Smooth muscle cell (in vitro differentiated cells): ENCODE results near the gene DHFR. TPM values are rescaled to one million over a fixed set of nuclear protein-coding genes. Genes with fewer than 3 reads are reported as not detected.
"Not testable (repeated sequence)": the region's sequence is repeated elsewhere in the genome, so short reads cannot be mapped to it uniquely, and the experiment has no call there.

Experiments used
- DNase-seq: peaks from one replicate; lab custom pipeline; 2025; ENCODE audit not compliant: unreplicated experiment; lab: John Stamatoyannopoulos, UW
- H2AFZ ChIP-seq: fragments of 200-600 bp; sonication (generic); 2 replicates; pipeline ENCODE4 v1.6.0; 2016; ENCODE audit warnings: antibody characterized with exemption, low read depth, mild to moderate bottlenecking
- H3F3A ChIP-seq: fragments of 200-600 bp; sonication (generic); 2 replicates; pipeline ENCODE4 v1.6.0; 2017; ENCODE audit warnings: antibody characterized with exemption, low read depth
- H3K27ac ChIP-seq: fragments of 200-600 bp; sonication (generic); 2 replicates; pipeline ENCODE4 v1.5.1; 2016; ENCODE audit warnings: low read depth, mild to moderate bottlenecking
- H3K27me3 ChIP-seq: fragments of 200-600 bp; sonication (generic); 2 replicates; pipeline ENCODE4 v1.6.1; 2016; ENCODE audit warnings: low read depth, mild to moderate bottlenecking
- H3K36me3 ChIP-seq: fragments of 200-600 bp; sonication (generic); 2 replicates; pipeline ENCODE4 v1.5.1; 2016; ENCODE audit warnings: low read depth
- H3K4me1 ChIP-seq: fragments of 200-600 bp; sonication (generic); 2 replicates; pipeline ENCODE4 v1.5.1; 2016; ENCODE audit warnings: low read depth
- H3K4me2 ChIP-seq: fragments of 200-600 bp; sonication (generic); 2 replicates; pipeline ENCODE4 v1.6.0; 2016; ENCODE audit warnings: mild to moderate bottlenecking
- H3K4me3 ChIP-seq: fragments of 200-600 bp; sonication (generic); 2 replicates; pipeline ENCODE4 v1.5.1; 2016; ENCODE audit warnings: mild to moderate bottlenecking
- H3K79me2 ChIP-seq: fragments of 200-600 bp; sonication (generic); 2 replicates; pipeline ENCODE4 v1.6.0; 2016; ENCODE audit warnings: low read depth, mild to moderate bottlenecking
- H3K9ac ChIP-seq: fragments of 200-600 bp; sonication (generic); 2 replicates; pipeline ENCODE4 v1.6.0; 2016; ENCODE audit warnings: low read depth
- H3K9me3 ChIP-seq: fragments of 200-600 bp; sonication (generic); replicated peaks from 2 replicates; pipeline ENCODE4 v1.5.1; 2016; ENCODE audit warnings: low read depth
- H4K20me1 ChIP-seq: fragments of 200-600 bp; sonication (generic); 2 replicates; pipeline ENCODE4 v1.6.0; 2016; ENCODE audit warnings: low read depth
- CTCF ChIP-seq: fragments of 200-600 bp; sonication (generic); IDR thresholded peaks from 2 replicates; pipeline ENCODE4 v1.5.1; 2017; ENCODE audit warnings: borderline replicate concordance, mild to moderate bottlenecking, antibody characterized with exemption; ENCODE audit not compliant: insufficient read depth, poor library complexity, severe bottlenecking
- WGBS: methylation state at CpG from one replicate; pipeline ENCODE4 v1.1.7; 2016; ENCODE audit warnings: low lambda C conversion rate; 5-methylcytosine and 5-hydroxymethylcytosine counted together
- polyA plus RNA-seq: library from polyadenylated mRNA; unstranded; fragments of >200 nt; fragmentation: Nextera tagmentation; extraction: Ambion mirVana; gene quantifications from 2 replicates; pipeline ENCODE4 v1.2.1, GENCODE V29; 2016
- total RNA-seq: library from RNA; depleted of rRNA; stranded (reverse); fragments of >200 nt; gene quantifications from 2 replicates; pipeline ENCODE4 v1.2.3, GENCODE V29; 2014

DHFR gene
- total and polyA plus RNA-seq, 2 experiments from 2014 or later: 7.4 to 16.5 TPM

- H2AFZ ChIP-seq: no peak overlapping the region
- H3K9me3 ChIP-seq: no peaks in the 10 kb centered on the region
- H3K79me2 ChIP-seq: no peaks in the 10 kb centered on the region
- no peaks in the 10 kb centered on the region for H3F3A ChIP-seq
- H3K27ac ChIP-seq: no peak overlapping the region
- WGBS: 89% methylated on average over 3 of the region's 3 CpGs
- H4K20me1 ChIP-seq: no peaks in the 10 kb centered on the region
- H3K4me1 ChIP-seq: no peaks in the 10 kb centered on the region
- no peaks in the 10 kb centered on the region for H3K36me3 ChIP-seq
- H3K9ac ChIP-seq: no peak overlapping the region
- no peak for TF ChIP-seq CTCF
- no peaks in the 10 kb centered on the region for H3K27me3 ChIP-seq
- H3K4me3 ChIP-seq: no peak overlapping the region
- no peak overlapping the region for H3K4me2 ChIP-seq
- DNase-seq: no peak
These were observed 63.4 kb downstream of the DHFR start for GRCh38 chr5:80591352-80591751.

- no peak for DNase-seq
- no peaks in the 10 kb centered on the region for H3K79me2 ChIP-seq
- no peak overlapping the region for H3K9ac ChIP-seq
- H3K9me3 ChIP-seq: no peaks in the 10 kb centered on the region
- H4K20me1 ChIP-seq: no peaks in the 10 kb centered on the region
- no peak overlapping the region for H2AFZ ChIP-seq
- no peak overlapping the region for H3K27ac ChIP-seq
- H3K4me3 ChIP-seq: no peak overlapping the region
- no peak for TF ChIP-seq CTCF
- H3F3A ChIP-seq: no peaks in the 10 kb centered on the region
- H3K4me2 ChIP-seq: no peak overlapping the region
- no peaks in the 10 kb centered on the region for H3K36me3 ChIP-seq
- H3K4me1 ChIP-seq: no peaks in the 10 kb centered on the region
- no peaks in the 10 kb centered on the region for H3K27me3 ChIP-seq
- WGBS: 89% methylated on average over 5 of the region's 5 CpGs
These were observed 64.0 kb downstream of the DHFR start for GRCh38 chr5:80590766-80591165.

- no peaks in the 10 kb centered on the region for H3K79me2 ChIP-seq
- H3K9me3 ChIP-seq: no peaks in the 10 kb centered on the region
- DNase-seq: no peak
- no peaks in the 10 kb centered on the region for H3F3A ChIP-seq
- no peak overlapping the region for H3K4me2 ChIP-seq
- no peaks in the 10 kb centered on the region for H4K20me1 ChIP-seq
- WGBS: 89% methylated on average over 8 of the region's 8 CpGs
- H3K36me3 ChIP-seq: no peaks in the 10 kb centered on the region
- no peak overlapping the region for H3K27ac ChIP-seq
- H2AFZ ChIP-seq: no peak overlapping the region
- no peaks in the 10 kb centered on the region for H3K27me3 ChIP-seq
- H3K9ac ChIP-seq: no peak overlapping the region
- H3K4me1 ChIP-seq: no peaks in the 10 kb centered on the region
- no peak overlapping the region for H3K4me3 ChIP-seq
- TF ChIP-seq CTCF: no peak
These were observed 65.8 kb downstream of the DHFR start for GRCh38 chr5:80588858-80589540.

GRCh38 chr5:80584770-80585169, 70.0 kb downstream of the DHFR start:
- Histone ChIP-seq H3K4me3 (no peak overlapping the region), H3K27me3 (peaks cover 1% of the 10 kb centered on the region), H3K9ac (no peak overlapping the region), H4K20me1 (no peaks in the 10 kb centered on the region), H3F3A (no peaks in the 10 kb centered on the region), H2AFZ (no peak overlapping the region), H3K79me2 (no peaks in the 10 kb centered on the region), H3K9me3 (no peaks in the 10 kb centered on the region), H3K36me3 (no peaks in the 10 kb centered on the region), H3K27ac (no peak overlapping the region), H3K4me1 (no peaks in the 10 kb centered on the region), H3K4me2 (no peak overlapping the region)
- no peak for TF ChIP-seq CTCF
- WGBS: 95% methylated on average over 6 of the region's 6 CpGs
- DNase-seq: no peak

- H3K27me3 ChIP-seq: peaks cover 31% of the 10 kb centered on the region
- not testable (repeated sequence) for H3K79me2 ChIP-seq, H3K9ac ChIP-seq, H3F3A ChIP-seq, H3K4me3 ChIP-seq, H2AFZ ChIP-seq, H3K27ac ChIP-seq, H3K4me1 ChIP-seq, H3K4me2 ChIP-seq, H3K36me3 ChIP-seq, H4K20me1 ChIP-seq, H3K9me3 ChIP-seq, DNase-seq
- WGBS: 88% methylated on average over 3 of the region's 3 CpGs
These were observed 74.5 kb downstream of the DHFR start for GRCh38 chr5:80580291-80580690.
